IMR-90 (cell line): ENCODE results near the gene DUSP9. TPM values are rescaled to one million over a fixed set of nuclear protein-coding genes. Genes with fewer than 3 reads are reported as not detected.

ENCODE experiments used
- ATAC-seq: fragments of 200-7000 bp; cut with Tn5 transposase; 2 replicates; pipeline ENCODE4 v1.9.1; 2020; ENCODE audit warnings: low read depth, mild to moderate bottlenecking, moderate library complexity
- BruUV-seq: library from RNA; stranded (reverse); fragments of 400-500 nt; replicated peaks from 2 replicates; lab custom pipeline; 2021; lab: Mats Ljungman, UMichigan
- CTCF ChIA-PET: fragments of 300-600 bp; formaldehyde crosslinking; extraction: SDS; loops from one replicate; lab custom pipeline; 2021; ENCODE audit warnings: antibody characterized with exemption; lab: Yijun Ruan, JAX
- POLR2A ChIA-PET: fragments of 300-600 bp; sonication (Branson Sonifier 250); formaldehyde crosslinking; loops from one replicate; lab custom pipeline; 2022; ENCODE audit warnings: antibody characterized with exemption; ENCODE audit not compliant: unreplicated experiment; lab: Charles Lee
- DNase-seq: peaks from one replicate; pipeline ENCODE4 v3.0.0; 2013
- H2AFZ ChIP-seq: replicated peaks from 2 replicates; pipeline ENCODE3; 2013; ENCODE audit warnings: low read length, mild to moderate bottlenecking; ENCODE audit not compliant: poor library complexity
- H2AK5ac ChIP-seq: 2 replicates; pipeline ENCODE4 v1.6.1; 2013; ENCODE audit warnings: low read depth, low read length, inconsistent platforms
- H2AK9ac ChIP-seq: replicated peaks from 2 replicates; pipeline ENCODE3; 2013; ENCODE audit warnings: mild to moderate bottlenecking, low read depth, low read length, moderate library complexity; ENCODE audit not compliant: poor library complexity
- H2BK120ac ChIP-seq: 2 replicates; pipeline ENCODE4 v1.6.1; 2013; ENCODE audit warnings: low read depth, low read length, inconsistent platforms
- H2BK15ac ChIP-seq: 3 replicates; pipeline ENCODE4 v1.6.1; 2013; ENCODE audit warnings: low read depth, low read length, inconsistent platforms
- H2BK20ac ChIP-seq: 2 replicates; pipeline ENCODE4 v1.6.1; 2013; ENCODE audit warnings: low read depth, mild to moderate bottlenecking, inconsistent platforms, low read length, moderate library complexity
- H2BK5ac ChIP-seq: 2 replicates; pipeline ENCODE4 v1.6.1; 2013; ENCODE audit warnings: mild to moderate bottlenecking, low read depth, low read length, inconsistent platforms; ENCODE audit not compliant: poor library complexity, severe bottlenecking
- H3K14ac ChIP-seq: replicated peaks from 2 replicates; pipeline ENCODE4 v1.6.1; 2013; ENCODE audit warnings: low read depth, low read length, inconsistent platforms
- H3K18ac ChIP-seq: 2 replicates; pipeline ENCODE4 v1.6.1; 2013; ENCODE audit warnings: low read depth, low read length, control low read depth
- H3K23ac ChIP-seq: 2 replicates; pipeline ENCODE4 v1.6.1; 2013; ENCODE audit warnings: low read depth, low read length, inconsistent platforms
- H3K27ac ChIP-seq: 2 replicates; pipeline ENCODE4 v1.5.1; 2013; ENCODE audit warnings: mild to moderate bottlenecking, control low read depth, low read length; ENCODE audit not compliant: insufficient read depth
- H3K27me3 ChIP-seq: 2 replicates; pipeline ENCODE4 v1.6.1; 2013; ENCODE audit warnings: low read length; ENCODE audit not compliant: control insufficient read depth, insufficient read depth
- H3K36me3 ChIP-seq: 2 replicates; pipeline ENCODE4 v1.6.1; 2013; ENCODE audit warnings: low read length, mixed read lengths; ENCODE audit not compliant: control insufficient read depth, insufficient read depth
- H3K4ac ChIP-seq: 2 replicates; pipeline ENCODE4 v1.6.1; 2013; ENCODE audit warnings: low read depth, low read length, inconsistent platforms
- H3K4me1 ChIP-seq: 2 replicates; pipeline ENCODE4 v1.6.1; 2013; ENCODE audit warnings: low read length, mixed read lengths; ENCODE audit not compliant: control insufficient read depth, insufficient read depth
- H3K4me2 ChIP-seq: 2 replicates; pipeline ENCODE4 v1.6.1; 2013; ENCODE audit warnings: low read depth, mild to moderate bottlenecking, control low read depth, low read length, moderate library complexity
- H3K4me3 ChIP-seq: 2 replicates; pipeline ENCODE4 v1.5.1; 2013; ENCODE audit warnings: low read depth, mild to moderate bottlenecking, control low read depth, low read length, moderate library complexity; ENCODE audit not compliant: insufficient read depth
- H3K56ac ChIP-seq: 2 replicates; pipeline ENCODE4 v1.6.1; 2013; ENCODE audit warnings: low read length, inconsistent platforms; ENCODE audit not compliant: insufficient read depth; ENCODE audit errors: extremely low read depth
- H3K79me1 ChIP-seq, 2 experiments: 2 replicates each; pipeline ENCODE4 v1.6.1; 2013; ENCODE audit warnings: low read length in 2 of 2, inconsistent platforms in 1 of 2, low read depth in 1 of 2
- H3K9ac ChIP-seq: 2 replicates; pipeline ENCODE4 v1.6.1; 2013; ENCODE audit warnings: low read depth, low read length, control low read depth
- H3K9me1 ChIP-seq: 2 replicates; pipeline ENCODE4 v1.6.1; 2013; ENCODE audit warnings: low read length, inconsistent platforms; ENCODE audit not compliant: insufficient read depth
- H3K9me3 ChIP-seq: 2 replicates; pipeline ENCODE4 v1.6.1; 2013; ENCODE audit warnings: low read length; ENCODE audit not compliant: control insufficient read depth, insufficient read depth
- H4K20me1 ChIP-seq: 2 replicates; pipeline ENCODE4 v1.6.1; 2013; ENCODE audit warnings: low read length, inconsistent platforms; ENCODE audit not compliant: insufficient read depth
- H4K5ac ChIP-seq: 2 replicates; pipeline ENCODE4 v1.6.1; 2013; ENCODE audit warnings: mild to moderate bottlenecking, low read depth, low read length, control low read depth
- H4K8ac ChIP-seq, 2 experiments: 2 replicates each; pipeline ENCODE4 v1.6.1; 2013; ENCODE audit warnings: low read depth in 2 of 2, low read length in 2 of 2, control low read depth in 1 of 2, inconsistent platforms in 1 of 2
- H4K91ac ChIP-seq: 2 replicates; pipeline ENCODE4 v1.6.1; 2013; ENCODE audit warnings: low read depth, low read length, inconsistent platforms; ENCODE audit not compliant: insufficient read depth
- FOS ChIP-seq: fragments of 150-350 bp; IDR thresholded peaks from 2 replicates; pipeline ENCODE4 v1.6.1; 2016; ENCODE audit warnings: low read depth, low read length
- NFE2L2 ChIP-seq: fragments of 150-350 bp; IDR thresholded peaks from 2 replicates; pipeline ENCODE4 v1.6.1; 2016; ENCODE audit warnings: low read depth, mild to moderate bottlenecking, low read length
- RCOR1 ChIP-seq: IDR thresholded peaks from 2 replicates; pipeline ENCODE4 v1.6.1; 2012; ENCODE audit warnings: mild to moderate bottlenecking, low read length, improper control_type of control experiment; ENCODE audit not compliant: insufficient replicate concordance
- RFX5 ChIP-seq: IDR thresholded peaks from 2 replicates; pipeline ENCODE4 v1.8.0; 2012; ENCODE audit warnings: low read depth, mild to moderate bottlenecking, low read length, moderate library complexity
- WGBS, 2 experiments: methylation state at CpG; one replicate each; pipeline versions ENCODE4 v1.1.5 to v1.1.7; 2013; ENCODE audit warnings: missing lambda C conversion rate in 2 of 2; ENCODE audit not compliant: insufficient read length in 1 of 2; ENCODE audit errors: extremely low coverage in 2 of 2; 5-methylcytosine and 5-hydroxymethylcytosine counted together
- dilution Hi-C: fragments of 300-500 bp; cut with HindIII; formaldehyde crosslinking; loops from one replicate; pipeline ENCODE4 v1.14.3; 2018; ENCODE audit warnings: low sequenced_read_pairs; ENCODE audit not compliant: unreplicated experiment
- in situ Hi-C: fragments of 300-500 bp; cut with MboI; formaldehyde crosslinking; loops from 3 replicates; pipeline ENCODE4 v1.14.3; 2019; ENCODE audit warnings: low sequenced_read_pairs, inconsistent platforms, mixed read lengths
- intact Hi-C: fragments of 100-400 bp; cut with micrococcal nuclease; formaldehyde crosslinking; loops from 2 replicates; pipeline ENCODE4 v1.10.0; 2022
- polyA plus RNA-seq, 3 experiments: library from polyadenylated mRNA; depleted of rRNA; stranded (reverse); fragments of >200 nt; gene quantifications; 2 replicates each; pipeline ENCODE4 v1.2.3, GENCODE V29; 2012; ENCODE audit warnings: low replicate concordance in 1 of 3
- total RNA-seq: library from RNA; depleted of rRNA; stranded (reverse); fragments of >200 nt; gene quantifications from 2 replicates; pipeline ENCODE4 v1.2.3, GENCODE V29; 2012
- TF ChIP-seq, protein P1 (sequence below): fragments of 150-350 bp; IDR thresholded peaks from 2 replicates; pipeline ENCODE4 v1.6.1; 2017; ENCODE audit warnings: mild to moderate bottlenecking, antibody characterized with exemption, low read length, low read depth
- TF ChIP-seq, protein P2 (sequence below): conservative IDR thresholded peaks from 2 replicates; pipeline ENCODE4 v1.5.1; 2012; ENCODE audit warnings: mild to moderate bottlenecking, low read depth, low read length, improper control_type of control experiment

The DUSP9 gene
- total and polyA plus RNA-seq, 2 of the 4 experiments (the other 2 are of a cell fraction), result under 0.01 to 0.09 TPM

DNA sequence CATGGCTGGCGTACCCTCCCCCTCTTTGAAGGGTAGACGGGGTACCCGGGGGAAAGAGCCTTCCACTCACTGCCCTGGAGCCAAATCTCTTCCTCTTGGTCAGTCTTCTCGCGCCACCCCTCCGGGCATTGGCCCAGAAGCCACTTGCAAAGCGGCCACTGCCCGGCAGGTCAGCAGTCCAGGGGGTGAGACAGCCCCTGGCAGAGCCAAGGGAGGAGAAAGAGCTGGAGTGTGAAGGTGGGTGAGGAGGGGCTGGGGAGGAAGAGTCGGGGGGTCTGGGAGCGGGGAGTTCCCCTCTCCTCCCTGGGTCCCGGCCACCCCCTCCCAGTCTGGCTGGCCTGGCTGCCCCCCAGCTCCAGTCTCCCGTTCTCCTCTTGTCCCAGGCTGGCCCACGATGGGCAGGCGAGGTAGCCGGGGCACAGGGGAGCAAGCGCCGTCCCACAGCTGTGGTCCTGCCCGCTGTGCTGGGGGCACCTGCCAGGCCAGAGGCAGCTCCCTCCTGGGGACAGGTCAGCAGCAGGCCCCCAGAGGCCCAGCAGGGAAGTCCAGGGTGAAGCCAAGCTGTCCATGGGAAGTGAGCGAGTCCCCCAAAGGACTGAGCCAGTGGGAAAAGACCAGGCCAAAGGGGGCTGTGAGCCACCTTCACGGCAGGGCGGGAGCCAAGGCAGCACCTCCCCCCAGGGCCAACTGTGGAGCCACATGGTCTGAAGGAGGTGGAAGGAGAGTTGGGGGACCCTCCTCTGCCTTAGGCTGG, 21.6 kb upstream of the DUSP9 start:
- H2BK120ac ChIP-seq, result no peak overlapping the region
- dilution Hi-C loops (no loop called here), intact Hi-C loops (no loop called here), in situ Hi-C loops (no loop called here)
- no peak overlapping the region for H3K56ac ChIP-seq
- H3K23ac ChIP-seq, result no peak overlapping the region
- H3K27ac ChIP-seq, result no peak overlapping the region
- H3K14ac ChIP-seq, result no peak overlapping the region
- H3K4me2 ChIP-seq, result no peak overlapping the region
- ChIA-PET CTCF (no interaction called here), POLR2A (no interaction called here)
- no peaks in the 10 kb centered on the region for H4K20me1 ChIP-seq
- DNase-seq, result no peak
- H3K9me3 ChIP-seq, result no peaks in the 10 kb centered on the region; the same call in 1 of the 2 replicates
- no peak overlapping the region for H4K8ac ChIP-seq
- H3K4ac ChIP-seq, result no peak overlapping the region
- no peak overlapping the region for H3K18ac ChIP-seq
- BruUV-seq, result no TSS peak
- no peak overlapping the region for H4K91ac ChIP-seq
- no peaks in the 10 kb centered on the region for H3K4me1 ChIP-seq
- no peak overlapping the region for H2BK15ac ChIP-seq
- 77% methylated on average over 7 of the region's 21 CpGs; no CpG with 5 or more reads in 1 of the 2 experiments for WGBS, 2 experiments
- no peak for TF ChIP-seq RCOR1
- no peak for TF ChIP-seq RFX5
- TF ChIP-seq, protein P1, sequence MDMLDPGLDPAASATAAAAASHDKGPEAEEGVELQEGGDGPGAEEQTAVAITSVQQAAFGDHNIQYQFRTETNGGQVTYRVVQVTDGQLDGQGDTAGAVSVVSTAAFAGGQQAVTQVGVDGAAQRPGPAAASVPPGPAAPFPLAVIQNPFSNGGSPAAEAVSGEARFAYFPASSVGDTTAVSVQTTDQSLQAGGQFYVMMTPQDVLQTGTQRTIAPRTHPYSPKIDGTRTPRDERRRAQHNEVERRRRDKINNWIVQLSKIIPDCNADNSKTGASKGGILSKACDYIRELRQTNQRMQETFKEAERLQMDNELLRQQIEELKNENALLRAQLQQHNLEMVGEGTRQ, result no peak
- TF ChIP-seq NFE2L2, result no peak
- TF ChIP-seq FOS, result no peak
- TF ChIP-seq, protein P2, sequence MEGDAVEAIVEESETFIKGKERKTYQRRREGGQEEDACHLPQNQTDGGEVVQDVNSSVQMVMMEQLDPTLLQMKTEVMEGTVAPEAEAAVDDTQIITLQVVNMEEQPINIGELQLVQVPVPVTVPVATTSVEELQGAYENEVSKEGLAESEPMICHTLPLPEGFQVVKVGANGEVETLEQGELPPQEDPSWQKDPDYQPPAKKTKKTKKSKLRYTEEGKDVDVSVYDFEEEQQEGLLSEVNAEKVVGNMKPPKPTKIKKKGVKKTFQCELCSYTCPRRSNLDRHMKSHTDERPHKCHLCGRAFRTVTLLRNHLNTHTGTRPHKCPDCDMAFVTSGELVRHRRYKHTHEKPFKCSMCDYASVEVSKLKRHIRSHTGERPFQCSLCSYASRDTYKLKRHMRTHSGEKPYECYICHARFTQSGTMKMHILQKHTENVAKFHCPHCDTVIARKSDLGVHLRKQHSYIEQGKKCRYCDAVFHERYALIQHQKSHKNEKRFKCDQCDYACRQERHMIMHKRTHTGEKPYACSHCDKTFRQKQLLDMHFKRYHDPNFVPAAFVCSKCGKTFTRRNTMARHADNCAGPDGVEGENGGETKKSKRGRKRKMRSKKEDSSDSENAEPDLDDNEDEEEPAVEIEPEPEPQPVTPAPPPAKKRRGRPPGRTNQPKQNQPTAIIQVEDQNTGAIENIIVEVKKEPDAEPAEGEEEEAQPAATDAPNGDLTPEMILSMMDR, result no peak
- peaks cover 23% of the 10 kb centered on the region for H3K27me3 ChIP-seq
- no peak overlapping the region for H2BK5ac ChIP-seq
- H2BK20ac ChIP-seq, result no peak overlapping the region
- no peak overlapping the region for H4K5ac ChIP-seq
- no peak overlapping the region for H2AK5ac ChIP-seq
- no peak for ATAC-seq
- no peak overlapping the region for H2AFZ ChIP-seq
- H3K4me3 ChIP-seq, result no peak overlapping the region
- H3K79me1 ChIP-seq, result no peaks in the 10 kb centered on the region
- no peaks in the 10 kb centered on the region for H3K9me1 ChIP-seq
- H3K36me3 ChIP-seq, result no peaks in the 10 kb centered on the region
- no peak overlapping the region for H3K9ac ChIP-seq
- no peak overlapping the region for H2AK9ac ChIP-seq
